Stimulated activated CD8-positive, alpha-beta memory T cell treated with anti-CD3 and anti-CD28 coated beads, Interleukin-15, amount 100 ng/mL, for 24 hours (primary cell): ENCODE measurements around the gene IFT122.
"Not testable (repeated sequence)": the region's sequence is repeated elsewhere in the genome, so short reads cannot be mapped to it uniquely, and the experiment has no call there.

Source experiments
- DNase-seq: peaks from one replicate; pipeline ENCODE4 v3.0.0-alpha.2; 2020; ENCODE audit warnings: low read depth

IFT122 gene

DNA sequence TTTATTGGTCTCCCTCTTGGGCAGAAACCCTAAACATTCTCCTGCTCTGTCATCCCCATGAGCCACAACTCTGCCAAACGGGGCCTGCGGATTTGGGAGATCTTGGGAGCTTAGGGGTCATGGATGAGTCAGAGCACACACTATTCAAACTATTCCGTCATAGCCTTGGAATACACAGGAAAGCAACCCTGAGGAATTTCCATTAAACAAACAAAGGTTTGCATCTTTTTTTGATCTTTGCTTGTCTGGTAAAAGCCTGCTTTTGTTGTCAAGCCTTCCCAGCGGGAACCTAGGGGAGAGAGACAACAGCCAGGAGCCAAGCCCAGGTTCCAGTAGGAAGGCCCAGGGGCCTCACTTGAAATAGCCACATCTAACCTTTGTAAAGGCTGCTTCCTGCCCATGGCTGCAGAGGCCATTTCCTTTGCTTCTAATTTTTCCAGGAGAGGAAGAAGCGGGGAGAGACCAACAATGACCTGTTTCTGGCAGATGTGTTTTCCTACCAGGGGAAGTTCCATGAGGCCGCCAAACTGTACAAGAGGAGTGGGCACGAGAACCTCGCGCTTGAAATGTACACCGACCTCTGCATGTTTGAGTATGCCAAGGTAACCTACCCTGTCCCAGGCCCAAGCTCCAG is 55.1 kb downstream of the IFT122 start:
- not testable (repeated sequence) for DNase-seq

DNA sequence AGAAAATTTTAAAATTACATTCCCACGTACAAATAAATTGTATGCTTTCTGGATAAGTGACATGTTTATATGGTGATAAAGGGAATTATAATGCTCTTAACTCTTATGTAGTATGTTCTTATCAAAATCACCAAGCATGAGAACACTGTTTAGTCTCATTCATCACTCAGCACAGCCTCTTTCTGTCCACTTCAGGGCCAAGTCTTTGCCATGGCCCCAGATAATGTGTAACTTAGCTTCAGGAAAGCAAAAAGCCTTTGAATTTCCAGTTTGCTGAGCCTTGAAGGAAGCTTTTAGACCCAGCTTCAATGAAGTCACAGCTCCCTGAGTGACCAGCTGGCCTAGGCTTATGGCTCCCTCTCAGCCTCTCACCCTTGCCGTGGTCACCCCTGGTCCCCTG is 57.9 kb downstream of the IFT122 start:
- not testable (repeated sequence) for DNase-seq

DNA sequence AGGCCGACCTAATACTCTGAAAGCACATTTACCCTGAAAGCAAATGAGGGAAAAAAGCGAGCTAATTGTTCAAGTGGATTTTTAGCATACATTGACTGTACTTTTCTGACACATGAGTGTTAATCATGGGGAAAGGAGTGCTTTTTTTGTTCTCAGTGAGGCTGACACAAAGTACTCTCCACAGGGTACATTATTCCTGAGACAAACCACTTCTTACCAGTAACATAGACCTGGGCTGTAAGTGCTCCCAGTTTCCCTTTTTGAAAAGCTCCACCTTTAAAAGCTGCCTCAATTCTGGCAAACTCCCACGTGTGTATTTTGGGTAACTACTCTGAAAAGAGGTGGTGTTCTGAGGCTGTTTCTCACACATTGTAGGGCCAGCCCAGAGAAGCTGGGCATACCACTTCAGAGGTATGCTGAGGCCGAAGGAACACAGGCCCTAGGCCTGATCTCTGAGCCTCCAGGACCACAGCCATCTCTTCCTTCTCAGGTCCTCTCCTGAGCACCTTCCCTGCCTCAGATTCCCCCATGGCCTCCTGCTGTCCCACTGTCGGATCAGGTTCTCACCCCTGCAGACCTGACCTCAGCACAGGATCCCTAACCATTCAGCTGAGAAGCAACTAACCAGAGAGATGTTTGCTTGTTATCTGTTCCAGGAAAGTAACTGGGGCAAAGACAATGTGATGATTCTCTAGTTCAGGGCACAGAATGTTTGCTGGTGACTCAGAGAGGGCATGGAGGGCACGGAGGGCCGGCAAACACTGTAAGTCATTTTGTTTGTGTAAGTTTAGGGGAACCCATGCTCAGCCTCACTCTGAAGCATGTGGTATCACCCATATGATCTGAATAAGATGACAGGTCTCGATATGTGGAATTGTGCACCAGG is 58.8 kb downstream of the IFT122 start:
- DNase-seq = not testable (repeated sequence)

DNA sequence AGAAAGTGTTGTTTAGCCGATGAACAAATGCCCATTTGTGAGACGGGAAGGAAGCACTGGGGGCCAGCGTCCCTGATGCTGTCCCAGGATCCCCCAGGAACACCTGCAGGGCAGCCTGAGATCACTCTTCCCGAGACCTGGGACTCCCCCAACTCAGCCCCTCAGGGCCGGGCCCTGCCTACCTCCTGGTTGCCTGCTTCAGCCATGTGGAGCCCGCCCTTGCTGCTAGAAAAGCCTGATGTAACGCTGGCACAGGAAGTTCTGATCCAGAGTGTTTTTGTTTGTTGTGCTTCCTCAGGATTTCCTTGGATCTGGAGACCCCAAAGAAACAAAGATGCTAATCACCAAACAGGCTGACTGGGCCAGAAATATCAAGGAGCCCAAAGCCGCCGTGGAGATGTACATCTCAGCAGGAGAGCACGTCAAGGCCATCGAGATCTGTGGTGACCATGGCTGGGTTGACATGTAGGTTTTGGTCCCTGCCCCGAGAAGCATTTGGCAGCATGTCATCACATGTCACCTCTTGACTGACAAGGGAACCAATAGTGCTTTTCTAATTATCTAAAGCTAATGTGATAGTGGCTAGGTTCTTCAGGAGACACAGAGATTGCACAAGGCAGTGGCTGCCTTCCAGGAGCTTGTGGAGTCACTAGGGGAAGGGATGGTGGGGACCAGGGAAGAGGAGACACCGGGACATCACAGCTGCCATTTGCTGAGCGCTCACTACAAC is 59.7 kb downstream of the IFT122 start:
- not testable (repeated sequence) for DNase-seq

DNA sequence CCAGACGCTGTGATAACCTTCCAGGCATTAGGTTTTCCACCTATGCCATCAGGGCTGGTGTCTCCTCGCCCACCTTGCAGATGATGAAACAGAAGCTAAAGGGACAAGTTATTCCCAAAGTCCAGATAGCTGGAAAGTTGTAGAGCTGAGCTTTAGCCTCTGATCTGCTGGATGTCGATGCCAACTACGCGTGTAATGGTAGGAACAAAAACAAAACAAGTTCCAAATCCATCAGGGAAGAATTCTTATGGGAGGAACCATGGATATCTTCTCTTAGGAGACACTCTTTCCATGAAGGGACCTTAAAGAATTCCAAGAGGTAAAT is 60.3 kb downstream of the IFT122 start:
- no peak for DNase-seq

DNA sequence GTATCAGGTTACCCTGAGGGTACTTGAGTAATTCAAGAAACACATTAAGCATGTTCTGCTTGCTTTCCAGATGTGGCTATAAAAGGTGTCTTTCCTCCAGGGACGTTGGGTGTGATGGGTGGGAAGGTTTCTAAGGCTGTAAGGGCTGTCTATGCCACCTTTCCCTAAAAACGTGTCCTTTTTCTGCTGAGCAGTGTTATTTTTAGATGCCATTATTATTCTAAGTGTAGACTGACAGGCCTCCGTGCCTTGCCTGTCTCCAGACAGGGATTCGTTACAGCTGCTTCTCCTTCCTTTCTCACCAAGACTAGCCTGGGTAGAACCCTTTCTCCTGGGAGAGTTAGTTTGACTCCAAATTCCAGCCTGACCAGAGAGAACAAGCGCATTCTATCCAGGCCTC is 61.6 kb downstream of the IFT122 start:
- DNase-seq = no peak

DNA sequence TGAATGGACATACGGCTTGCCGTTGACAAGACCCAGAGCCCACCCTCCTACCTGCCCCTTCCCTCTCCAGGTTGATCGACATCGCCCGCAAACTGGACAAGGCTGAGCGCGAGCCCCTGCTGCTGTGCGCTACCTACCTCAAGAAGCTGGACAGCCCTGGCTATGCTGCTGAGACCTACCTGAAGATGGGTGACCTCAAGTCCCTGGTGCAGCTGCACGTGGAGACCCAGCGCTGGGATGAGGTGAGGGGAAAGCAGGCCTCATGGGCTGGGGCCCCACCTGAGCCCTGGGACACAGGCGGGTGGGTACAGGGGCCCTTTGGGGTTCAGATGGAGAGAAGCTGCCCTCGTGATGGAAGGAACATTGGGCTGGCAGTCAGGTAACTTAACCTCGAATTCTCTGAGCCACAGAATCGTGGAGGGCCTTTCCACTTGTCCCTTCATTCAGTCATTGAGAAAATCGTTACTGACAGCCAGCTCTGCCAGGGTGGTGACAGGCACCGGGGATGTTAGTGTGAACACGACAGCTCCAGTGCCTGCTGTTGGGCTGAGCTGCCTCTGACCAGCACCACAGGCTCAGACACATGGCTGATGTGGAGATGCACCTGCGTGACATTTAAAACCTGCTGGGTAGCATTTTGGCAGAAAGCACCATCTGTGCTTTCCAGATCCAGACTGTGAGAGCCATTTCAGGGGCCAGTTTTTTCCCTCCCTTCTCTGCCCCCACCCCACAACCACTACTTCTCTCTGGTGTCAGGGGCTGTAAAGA is 62.8 kb downstream of the IFT122 start:
- no peak for DNase-seq

DNA sequence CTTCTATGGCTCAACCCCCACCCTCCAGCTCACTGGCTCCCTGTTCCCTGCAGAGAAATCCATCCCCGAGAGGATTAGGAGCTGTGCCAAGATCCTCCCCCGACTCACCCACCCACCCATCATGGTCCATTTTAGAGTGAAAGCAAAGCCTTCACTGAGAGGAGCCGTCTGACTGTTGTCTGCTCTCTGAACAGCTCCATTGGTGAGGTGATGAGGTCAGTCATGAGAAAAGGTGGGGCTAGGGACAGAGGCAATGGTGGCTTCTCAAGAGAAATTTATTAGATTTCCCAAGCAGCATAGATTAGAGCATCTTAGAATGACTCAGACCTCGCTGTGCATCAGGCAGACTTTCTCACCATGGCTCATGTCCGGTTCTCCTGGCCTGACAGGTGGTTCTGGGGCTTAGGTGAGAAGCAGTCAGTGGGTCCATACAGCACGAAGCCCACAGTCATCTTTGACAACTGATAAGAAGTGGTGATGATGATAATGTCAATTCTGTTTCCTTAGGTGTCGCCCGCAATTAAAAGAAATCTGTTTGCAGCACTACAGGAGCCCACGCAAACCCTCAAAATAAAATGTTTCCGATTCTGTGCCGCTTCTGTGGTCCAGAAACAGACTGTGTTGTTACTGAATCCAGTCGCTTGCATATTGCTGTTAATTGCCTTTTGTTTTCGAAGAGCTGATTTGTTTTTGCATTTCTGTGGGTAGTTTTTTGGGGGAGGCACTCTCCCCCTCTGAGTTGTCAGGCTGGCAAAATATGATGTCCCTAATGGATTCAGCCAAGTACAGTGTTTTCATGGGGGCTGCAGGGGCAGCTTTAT is 63.7 kb downstream of the IFT122 start:
- no peak for DNase-seq

DNA sequence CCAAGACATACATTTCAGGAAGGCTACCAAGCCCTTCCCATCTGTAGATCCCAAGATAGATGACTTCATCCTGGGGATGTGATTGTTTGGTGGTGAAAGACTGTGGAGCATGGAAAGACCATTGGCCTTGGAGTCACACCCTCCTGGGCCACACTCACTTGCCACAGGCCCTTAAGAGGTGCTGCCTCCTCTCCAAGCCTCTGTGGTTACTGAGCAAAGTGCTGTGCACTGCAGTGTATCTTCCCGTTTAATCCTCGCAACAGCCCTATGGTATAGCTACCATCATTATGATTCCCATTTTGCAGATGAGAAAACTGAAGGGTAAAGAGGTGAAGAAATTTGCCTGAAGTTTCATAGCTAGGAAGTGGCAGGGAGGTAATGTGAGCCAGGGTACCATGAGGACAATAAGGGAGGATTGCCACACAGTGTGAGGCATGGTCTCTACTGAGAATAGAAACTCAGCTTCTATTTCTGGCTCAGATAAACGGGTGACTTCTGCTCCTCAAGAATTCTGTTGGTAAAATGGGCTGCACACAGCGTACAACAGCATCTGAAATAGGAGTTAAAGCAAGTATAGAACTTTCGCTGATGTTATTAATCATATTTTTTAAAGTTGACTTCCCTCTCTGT is 64.6 kb downstream of the IFT122 start:
- DNase-seq = no peak

DNA sequence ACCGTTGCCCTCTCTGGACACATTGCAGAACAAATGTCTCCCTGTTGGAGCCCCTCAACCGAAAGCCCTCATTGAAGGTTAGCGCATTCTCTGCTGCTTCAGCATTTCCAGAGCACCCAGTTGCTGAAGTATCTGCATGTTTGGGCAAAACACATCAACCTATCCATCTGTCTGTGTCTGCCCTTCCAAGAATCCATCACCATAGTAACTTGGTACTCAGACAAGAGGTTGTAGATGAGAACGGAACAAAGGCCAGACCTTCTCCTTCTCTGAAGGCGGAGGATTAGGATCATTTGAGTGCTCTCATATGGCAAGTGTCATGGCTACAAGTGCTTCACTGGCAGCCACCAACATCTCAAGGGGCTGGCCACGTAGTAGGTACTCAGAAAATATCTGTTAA is 65.3 kb downstream of the IFT122 start:
- no peak for DNase-seq

DNA sequence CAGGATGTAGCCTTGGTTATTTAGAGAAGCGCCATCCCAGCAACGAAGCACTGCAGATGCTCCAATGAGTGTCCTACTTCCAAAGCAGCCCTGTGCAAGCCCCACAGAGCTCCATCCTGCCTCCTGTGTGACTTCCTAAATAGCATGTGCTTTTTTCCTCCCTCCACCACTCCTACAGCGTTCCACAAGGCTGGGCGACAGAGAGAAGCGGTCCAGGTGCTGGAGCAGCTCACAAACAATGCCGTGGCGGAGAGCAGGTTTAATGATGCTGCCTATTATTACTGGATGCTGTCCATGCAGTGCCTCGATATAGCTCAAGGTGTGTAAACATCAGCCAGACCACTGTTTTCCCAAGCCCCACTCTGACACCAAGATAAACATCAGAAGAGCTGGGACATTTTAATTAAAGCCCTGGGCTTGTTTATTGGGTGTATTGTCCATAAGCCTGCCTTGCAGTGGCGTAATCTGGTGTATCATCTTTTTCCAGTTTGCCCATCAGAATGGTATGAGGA is 66.3 kb downstream of the IFT122 start:
- DNase-seq = no peak

DNA sequence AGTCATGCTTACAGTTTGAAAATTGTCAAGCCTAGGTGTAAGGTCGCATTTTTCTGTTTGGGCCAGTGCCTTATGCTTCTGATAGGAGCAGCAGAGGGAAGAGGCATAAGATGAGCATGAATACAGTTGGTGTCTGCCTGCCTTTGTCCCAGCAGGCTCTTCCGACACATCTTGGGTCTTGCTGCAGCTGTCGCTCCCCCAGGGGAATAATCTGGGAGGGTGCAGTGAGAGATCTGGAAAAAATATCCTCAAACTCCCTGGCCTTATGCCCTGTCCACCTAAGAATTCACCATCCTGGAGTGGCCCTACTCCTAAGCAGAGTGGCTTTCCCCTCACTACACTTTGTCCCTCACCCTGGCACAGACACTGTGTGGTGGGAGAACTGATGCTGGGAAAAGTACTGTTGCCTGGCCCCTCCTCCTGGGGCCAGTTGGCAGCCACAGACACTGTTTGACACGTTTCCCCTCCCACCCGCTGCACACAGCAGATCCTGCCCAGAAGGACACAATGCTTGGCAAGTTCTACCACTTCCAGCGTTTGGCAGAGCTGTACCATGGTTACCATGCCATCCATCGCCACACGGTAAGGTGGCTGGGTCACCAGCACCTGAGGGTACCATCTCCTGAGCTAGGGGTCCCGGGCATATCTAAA is 67.3 kb downstream of the IFT122 start:
- no peak for DNase-seq

DNA sequence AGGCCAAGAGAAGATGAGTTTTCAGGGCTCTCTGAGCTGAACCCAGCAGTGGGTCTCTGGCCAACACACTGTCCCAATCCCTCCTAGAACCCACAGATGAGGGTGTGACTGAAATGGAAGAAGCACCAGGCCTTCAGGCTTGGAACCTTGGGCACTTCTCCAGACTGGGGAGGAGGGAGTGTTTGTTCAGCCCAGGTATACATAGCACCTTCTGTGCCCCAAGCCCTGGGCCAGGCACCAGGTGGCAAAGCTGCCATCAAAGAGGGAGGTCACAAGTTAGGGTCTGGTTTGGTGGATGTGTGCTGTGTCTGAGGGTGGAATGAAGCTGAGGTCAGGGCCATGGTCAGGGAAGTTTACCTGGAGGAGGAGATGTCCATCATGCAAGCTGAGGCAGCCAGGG is 72.6 kb downstream of the IFT122 start:
- DNase-seq = no peak

DNA sequence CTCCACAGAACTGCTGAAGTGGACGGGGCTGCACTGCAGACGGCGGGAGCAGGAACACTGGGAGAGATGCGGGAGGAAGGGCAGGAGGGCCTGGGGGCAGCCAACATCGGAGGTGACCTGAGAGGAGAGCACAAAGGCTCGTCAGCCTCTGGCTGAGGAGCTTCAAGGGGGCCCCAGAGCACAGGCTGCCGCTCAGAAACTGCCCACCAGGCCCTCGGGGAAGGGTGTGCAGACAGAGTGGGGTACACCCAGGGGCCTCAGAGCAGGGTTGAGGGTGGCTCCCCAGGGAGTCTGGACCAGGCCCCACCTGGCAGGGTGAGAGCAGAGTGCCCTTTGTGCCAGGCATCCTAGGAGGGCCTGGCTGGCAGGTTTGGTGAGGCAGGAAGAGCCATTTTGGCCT is 73.7 kb downstream of the IFT122 start:
- no peak for DNase-seq

DNA sequence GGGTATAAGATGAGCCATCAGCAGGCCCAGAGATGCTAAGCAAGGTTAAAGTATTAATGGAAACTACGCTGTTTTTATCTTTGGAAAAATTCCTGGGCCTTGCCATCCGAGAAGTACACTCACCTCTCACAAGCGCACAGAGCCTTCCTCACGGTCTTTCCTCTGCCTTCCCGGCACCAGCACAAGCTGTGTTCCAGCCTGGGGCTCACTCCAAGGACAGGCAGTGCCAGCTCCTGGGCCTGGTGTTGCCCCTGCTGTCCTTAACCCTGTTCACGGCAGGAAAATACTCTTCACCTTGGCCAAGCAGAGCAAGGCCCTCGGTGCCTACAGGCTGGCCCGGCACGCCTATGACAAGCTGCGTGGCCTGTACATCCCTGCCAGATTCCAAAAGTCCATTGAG is 74.1 kb downstream of the IFT122 start:
- no peak for DNase-seq

DNA sequence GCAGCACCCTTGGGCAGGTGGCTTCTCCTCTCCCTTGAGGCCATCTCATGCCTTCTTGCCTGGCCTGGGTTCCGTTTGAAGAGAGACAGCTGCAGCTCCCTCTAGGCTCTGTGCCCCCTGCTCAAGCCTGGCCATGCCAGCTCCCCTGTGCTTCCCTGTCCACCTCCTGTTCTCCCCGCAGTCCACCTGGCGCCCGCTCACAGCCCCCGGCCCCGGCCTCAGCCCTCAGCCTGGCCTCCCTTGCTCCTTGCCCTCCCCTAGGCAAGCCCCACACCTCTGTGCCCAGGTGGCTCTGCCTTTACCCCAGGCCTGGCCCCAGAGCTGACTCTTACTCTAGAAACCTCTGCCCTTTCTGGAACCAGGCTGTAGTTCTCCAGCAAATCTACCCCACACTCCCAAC is 74.5 kb downstream of the IFT122 start:
- no peak for DNase-seq

DNA sequence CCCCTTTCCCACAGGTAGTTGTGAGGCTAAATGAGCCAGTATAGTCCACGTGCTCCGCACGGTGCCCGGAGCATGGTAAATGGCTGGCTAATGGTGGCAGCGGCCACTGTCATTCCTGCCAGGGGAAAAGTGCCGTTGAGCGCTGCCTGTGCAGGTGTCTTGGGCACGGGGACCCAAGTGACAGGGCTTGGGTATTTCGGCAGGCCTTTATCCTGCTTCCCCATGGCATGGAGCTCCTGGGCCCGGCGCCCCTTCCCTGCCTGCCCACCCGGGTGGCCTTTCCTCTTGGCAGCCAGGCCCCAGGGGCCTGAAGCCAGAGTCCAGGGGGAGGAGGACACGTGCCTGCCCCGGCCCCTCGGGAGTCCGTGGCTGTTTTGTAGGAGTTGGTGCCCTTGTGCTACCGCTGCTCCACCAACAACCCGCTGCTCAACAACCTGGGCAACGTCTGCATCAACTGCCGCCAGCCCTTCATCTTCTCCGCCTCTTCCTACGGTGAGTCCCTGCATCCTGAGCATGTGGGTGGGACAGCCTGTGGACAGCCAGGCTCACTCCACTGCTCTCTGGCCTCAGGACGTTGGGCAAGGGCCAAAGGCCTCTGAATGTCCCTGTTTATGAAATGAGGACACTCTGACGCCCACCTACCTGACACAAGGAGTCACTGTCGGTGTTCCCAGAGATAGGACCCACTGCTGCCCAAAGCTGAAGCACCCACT is 75.2 kb downstream of the IFT122 start:
- not testable (repeated sequence) for DNase-seq

DNA sequence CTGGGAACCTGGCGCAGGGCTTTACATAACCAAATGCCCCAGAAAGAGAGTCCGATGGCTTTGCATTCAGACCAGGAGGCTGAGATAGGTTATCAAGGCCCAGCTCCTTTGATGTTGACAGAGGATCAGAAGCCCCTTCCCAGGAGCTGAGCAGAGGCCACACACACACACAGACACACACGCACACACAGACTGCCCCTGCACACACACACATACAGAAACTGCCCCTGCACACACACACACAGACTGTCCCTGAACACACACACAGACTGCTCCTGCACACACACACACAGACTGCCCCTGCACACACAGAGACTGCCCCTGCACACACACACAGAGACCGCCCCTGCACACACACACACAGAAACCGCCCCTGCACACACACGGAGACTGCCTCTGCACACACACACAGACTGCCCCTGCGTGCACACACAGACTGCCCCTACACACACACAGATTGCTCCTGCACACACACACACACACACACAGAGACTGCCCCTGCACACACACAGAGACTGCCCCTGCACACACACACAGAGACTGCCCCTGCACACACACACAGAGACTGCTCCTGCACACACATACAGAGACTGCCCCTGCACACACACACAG is 75.9 kb downstream of the IFT122 start:
- not testable (repeated sequence) for DNase-seq

DNA sequence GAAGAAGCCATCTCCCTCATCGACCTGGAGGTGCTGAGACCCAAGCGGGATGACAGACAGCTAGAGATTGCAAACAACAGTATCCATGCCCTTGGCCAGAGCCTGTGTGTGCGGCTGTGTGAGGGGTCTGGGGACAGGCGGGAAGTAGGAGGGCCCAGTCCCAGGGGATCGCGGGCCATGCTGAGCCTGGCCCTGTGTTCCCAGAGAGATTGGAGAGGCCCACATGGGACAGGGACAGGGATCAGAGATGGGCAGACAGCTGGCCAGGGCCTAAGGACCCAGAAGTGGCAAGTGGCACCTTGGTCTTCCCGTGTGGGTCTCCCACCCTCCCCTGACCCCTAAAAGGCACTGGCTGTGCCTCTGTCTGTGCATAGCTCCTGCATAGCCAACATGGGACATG is 77.5 kb downstream of the IFT122 start:
- DNase-seq = no peak
